HEK293T (cell line): Measurements from ENCODE around the gene PES1.

Experiments
- ARNT ChIP-seq: fragments of 450-650 bp; IDR thresholded peaks from 2 replicates; pipeline ENCODE4 v1.6.1; 2017; ENCODE audit warnings: mild to moderate bottlenecking
- BHLHE40 ChIP-seq: fragments of 450-650 bp; IDR thresholded peaks from 2 replicates; pipeline ENCODE4 v1.6.1; 2016; ENCODE audit warnings: mild to moderate bottlenecking, moderate library complexity, borderline replicate concordance
- FOXK2 ChIP-seq: fragments of 450-650 bp; IDR thresholded peaks from 2 replicates; pipeline ENCODE4 v1.6.1; 2016; ENCODE audit warnings: mild to moderate bottlenecking
- FOXM1 ChIP-seq: fragments of 450-650 bp; IDR thresholded peaks from 2 replicates; pipeline ENCODE4 v1.6.1; 2017; ENCODE audit warnings: mild to moderate bottlenecking, borderline replicate concordance
- LEF1 ChIP-seq: fragments of 450-650 bp; IDR thresholded peaks from 2 replicates; pipeline ENCODE4 v1.6.1; 2017; ENCODE audit warnings: mild to moderate bottlenecking, borderline replicate concordance
- NFRKB ChIP-seq: fragments of 450-650 bp; IDR thresholded peaks from 2 replicates; pipeline ENCODE4 v1.6.1; 2016; ENCODE audit warnings: mild to moderate bottlenecking, moderate library complexity
- SUZ12 ChIP-seq: fragments of 450-650 bp; IDR thresholded peaks from 2 replicates; pipeline ENCODE4 v1.6.1; 2016; ENCODE audit warnings: mild to moderate bottlenecking
- ZNF384 ChIP-seq: fragments of 450-650 bp; IDR thresholded peaks from 2 replicates; pipeline ENCODE4 v1.6.1; 2016

DNA sequence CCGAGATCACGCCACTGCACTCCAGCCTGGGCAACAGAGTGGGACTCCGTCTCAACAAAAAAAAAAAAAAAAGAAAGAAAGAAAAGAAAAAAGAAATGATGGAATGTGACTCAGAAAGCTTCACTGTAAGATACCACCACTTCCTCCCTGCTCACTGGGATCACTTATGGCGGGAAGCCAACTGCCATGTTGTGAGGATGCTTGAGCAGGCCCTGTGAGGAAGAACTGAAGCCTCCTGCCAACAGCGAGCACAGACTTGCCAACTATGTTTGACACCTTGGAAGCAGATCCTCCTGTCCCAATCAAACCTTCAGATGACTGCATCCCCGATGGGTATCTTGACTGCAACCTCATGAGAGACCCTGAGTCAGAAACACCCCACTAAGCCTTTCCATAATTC, 53.4 kb downstream of the PES1 start:
- no peak for TF ChIP-seq ZNF384
- TF ChIP-seq LEF1: no peak
- no peak for TF ChIP-seq FOXK2
- no peak for TF ChIP-seq SUZ12
- TF ChIP-seq BHLHE40: no peak
- no peak for TF ChIP-seq ARNT
- TF ChIP-seq NFRKB: no peak
- no peak for TF ChIP-seq FOXM1
